ENCODE results near the gene KCNK1.

- no peak for TF ChIP-seq CTCF (IDR thresholded peaks at IDR 0.05; ENCODE audit: low read depth, low read length)
- TF ChIP-seq POLR2A (IDR thresholded peaks at IDR 0.05; ENCODE audit: extremely low read depth, insufficient read length), result no peak
- TF ChIP-seq MAX (IDR thresholded peaks at IDR 0.05; ENCODE audit: low read depth, low read length), result no peak
Observed at GRCh38 chr1:233667741-233668140, 53.8 kb downstream of the KCNK1 start.
